NOMO-1 (cell line): ENCODE data around the gene ELAC1.

ENCODE experiments used
- DNase-seq, 2 experiments: peaks; one replicate each; lab custom pipeline; 2025; ENCODE audit not compliant: unreplicated experiment in 2 of 2; lab: John Stamatoyannopoulos, UW

The ELAC1 gene

GRCh38 chr18:51013259-51013658 is 45.4 kb downstream of the ELAC1 start:
- DNase-seq: no peak

- no peak for DNase-seq
Measured at GRCh38 chr18:51017140-51017879, 49.5 kb downstream of the ELAC1 start.

- DNase-seq: no peak
Measured at GRCh38 chr18:51020536-51020935, 52.7 kb downstream of the ELAC1 start.

GRCh38 chr18:51021226-51021965 is 53.6 kb downstream of the ELAC1 start:
- DNase-seq: no peak

- no peak for DNase-seq
Measured at GRCh38 chr18:51025512-51025911, 57.7 kb downstream of the ELAC1 start.

- peak in 1 of 2 experiments; percentile 50 for DNase-seq
Measured at GRCh38 chr18:51028201-51028805, 60.5 kb downstream of the ELAC1 start.

- no peak for DNase-seq
Measured at GRCh38 chr18:51029378-51029693, 61.5 kb downstream of the ELAC1 start.

GRCh38 chr18:51029694-51030536 is 62.1 kb downstream of the ELAC1 start, which contains the start of gene SMAD4:
Gene SMAD4, plus strand, starts transcription at chr18:51030213. Its CDS starts 16,834 bp downstream, at chr18:51047047.
- DNase-seq: peak; percentile 87 to 92

- peak; percentile 46 to 50 for DNase-seq
Measured at GRCh38 chr18:51030537-51031258, 62.9 kb downstream of the ELAC1 start.

- DNase-seq: no peak
Measured at GRCh38 chr18:51032193-51032592, 64.4 kb downstream of the ELAC1 start.

- DNase-seq: no peak
Measured at GRCh38 chr18:51037230-51037629, 69.4 kb downstream of the ELAC1 start.
